Measurements from ENCODE around the gene RUFY1. TPM values are rescaled to one million over a fixed set of nuclear protein-coding genes. Genes with fewer than 3 reads are reported as not detected.

The RUFY1 gene
- total and polyA plus RNA-seq, 10 of the 15 experiments (the other 5 are each of a cell fraction or from before 2014, with no cell fraction given), result 5.7 to 36.3 (median 24.5) TPM

DNA sequence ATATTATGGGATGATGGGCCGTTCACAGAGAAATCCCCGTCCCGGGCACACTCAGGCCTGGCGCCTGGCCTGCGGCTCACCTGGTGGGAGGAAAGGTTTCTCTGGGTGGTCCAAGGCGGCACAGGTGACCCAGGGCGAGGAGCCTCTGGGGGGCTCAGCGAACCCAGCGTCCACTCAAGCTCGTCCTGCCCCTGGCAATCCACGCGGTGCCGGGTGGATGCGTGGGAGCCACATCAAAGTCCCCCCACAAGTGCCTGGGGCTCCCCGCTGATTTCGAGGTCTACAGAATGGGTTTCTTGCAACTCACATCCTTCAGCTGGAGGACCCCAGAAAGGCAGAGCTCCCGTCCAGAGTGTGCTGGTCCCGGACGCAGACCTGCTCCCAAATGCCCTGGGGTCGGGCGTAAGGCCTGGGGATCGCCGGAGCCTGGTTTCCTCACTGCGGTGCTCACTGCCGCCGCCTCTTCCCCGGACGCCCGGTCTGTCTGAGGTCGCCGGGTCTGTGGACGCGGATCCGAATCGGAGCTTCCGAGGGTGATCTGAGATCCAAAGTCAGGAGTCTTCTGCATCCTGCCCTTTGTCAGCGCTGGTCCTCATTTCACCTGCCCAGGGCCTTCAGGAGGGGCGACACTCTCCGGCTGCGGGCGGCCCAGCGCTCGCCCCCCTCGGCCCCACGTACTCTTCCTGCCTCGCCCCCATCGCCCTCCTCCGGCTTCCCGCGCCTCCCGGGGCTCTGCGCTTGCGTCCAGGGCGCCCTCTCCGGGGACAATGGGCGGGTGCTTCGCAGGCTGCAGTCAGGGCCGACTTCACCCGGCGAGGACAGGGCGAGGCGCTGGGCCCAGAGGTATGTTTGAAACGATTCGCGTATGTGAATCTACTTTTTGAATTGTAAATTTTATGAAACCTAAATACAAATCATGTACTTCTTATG, 20.0 kb upstream of the RUFY1 start:
- CTCF ChIA-PET, result no interaction called here
- RAD21 ChIA-PET (ENCODE audit: unreplicated experiment), result no interaction called here
- no peak for TF ChIP-seq POU2F2 (IDR thresholded peaks at IDR 0.05; ENCODE audit: borderline replicate concordance, low read depth, low read length)
- TF ChIP-seq EZH2 (IDR thresholded peaks at IDR 0.05; ENCODE audit: borderline replicate concordance, control insufficient read depth, low read depth, low read length), result no peak
- TF ChIP-seq, protein P1, sequence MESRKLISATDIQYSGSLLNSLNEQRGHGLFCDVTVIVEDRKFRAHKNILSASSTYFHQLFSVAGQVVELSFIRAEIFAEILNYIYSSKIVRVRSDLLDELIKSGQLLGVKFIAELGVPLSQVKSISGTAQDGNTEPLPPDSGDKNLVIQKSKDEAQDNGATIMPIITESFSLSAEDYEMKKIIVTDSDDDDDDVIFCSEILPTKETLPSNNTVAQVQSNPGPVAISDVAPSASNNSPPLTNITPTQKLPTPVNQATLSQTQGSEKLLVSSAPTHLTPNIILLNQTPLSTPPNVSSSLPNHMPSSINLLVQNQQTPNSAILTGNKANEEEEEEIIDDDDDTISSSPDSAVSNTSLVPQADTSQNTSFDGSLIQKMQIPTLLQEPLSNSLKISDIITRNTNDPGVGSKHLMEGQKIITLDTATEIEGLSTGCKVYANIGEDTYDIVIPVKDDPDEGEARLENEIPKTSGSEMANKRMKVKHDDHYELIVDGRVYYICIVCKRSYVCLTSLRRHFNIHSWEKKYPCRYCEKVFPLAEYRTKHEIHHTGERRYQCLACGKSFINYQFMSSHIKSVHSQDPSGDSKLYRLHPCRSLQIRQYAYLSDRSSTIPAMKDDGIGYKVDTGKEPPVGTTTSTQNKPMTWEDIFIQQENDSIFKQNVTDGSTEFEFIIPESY (IDR thresholded peaks at IDR 0.05), result no peak
- no peak for TF ChIP-seq RB1 (IDR thresholded peaks at IDR 0.05; ENCODE audit: borderline replicate concordance)
- TF ChIP-seq HDAC2 (IDR thresholded peaks at IDR 0.05), result no peak
- TF ChIP-seq EGR1 (IDR thresholded peaks at IDR 0.05; ENCODE audit: borderline replicate concordance in 1 of 2, low read depth in 2 of 2, low read length in 2 of 2), result peak in 1 of 2 experiments; percentile 30; a peak in 1 of 3 replicates
- TF ChIP-seq JUNB (IDR thresholded peaks at IDR 0.05), result no peak
- TF ChIP-seq RAD21 (IDR thresholded peaks at IDR 0.05; ENCODE audit: insufficient read depth, low read depth, low read length), result peak; percentile 38; the same call in 1 of the 2 replicates
- TF ChIP-seq, protein P2, sequence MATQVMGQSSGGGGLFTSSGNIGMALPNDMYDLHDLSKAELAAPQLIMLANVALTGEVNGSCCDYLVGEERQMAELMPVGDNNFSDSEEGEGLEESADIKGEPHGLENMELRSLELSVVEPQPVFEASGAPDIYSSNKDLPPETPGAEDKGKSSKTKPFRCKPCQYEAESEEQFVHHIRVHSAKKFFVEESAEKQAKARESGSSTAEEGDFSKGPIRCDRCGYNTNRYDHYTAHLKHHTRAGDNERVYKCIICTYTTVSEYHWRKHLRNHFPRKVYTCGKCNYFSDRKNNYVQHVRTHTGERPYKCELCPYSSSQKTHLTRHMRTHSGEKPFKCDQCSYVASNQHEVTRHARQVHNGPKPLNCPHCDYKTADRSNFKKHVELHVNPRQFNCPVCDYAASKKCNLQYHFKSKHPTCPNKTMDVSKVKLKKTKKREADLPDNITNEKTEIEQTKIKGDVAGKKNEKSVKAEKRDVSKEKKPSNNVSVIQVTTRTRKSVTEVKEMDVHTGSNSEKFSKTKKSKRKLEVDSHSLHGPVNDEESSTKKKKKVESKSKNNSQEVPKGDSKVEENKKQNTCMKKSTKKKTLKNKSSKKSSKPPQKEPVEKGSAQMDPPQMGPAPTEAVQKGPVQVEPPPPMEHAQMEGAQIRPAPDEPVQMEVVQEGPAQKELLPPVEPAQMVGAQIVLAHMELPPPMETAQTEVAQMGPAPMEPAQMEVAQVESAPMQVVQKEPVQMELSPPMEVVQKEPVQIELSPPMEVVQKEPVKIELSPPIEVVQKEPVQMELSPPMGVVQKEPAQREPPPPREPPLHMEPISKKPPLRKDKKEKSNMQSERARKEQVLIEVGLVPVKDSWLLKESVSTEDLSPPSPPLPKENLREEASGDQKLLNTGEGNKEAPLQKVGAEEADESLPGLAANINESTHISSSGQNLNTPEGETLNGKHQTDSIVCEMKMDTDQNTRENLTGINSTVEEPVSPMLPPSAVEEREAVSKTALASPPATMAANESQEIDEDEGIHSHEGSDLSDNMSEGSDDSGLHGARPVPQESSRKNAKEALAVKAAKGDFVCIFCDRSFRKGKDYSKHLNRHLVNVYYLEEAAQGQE (IDR thresholded peaks at IDR 0.05; ENCODE audit: low read depth, low read length), result no peak
- TF ChIP-seq NFYA (IDR thresholded peaks at IDR 0.05; ENCODE audit: borderline replicate concordance, low read depth, low read length), result no peak
- TF ChIP-seq KLF5 (IDR thresholded peaks at IDR 0.05; ENCODE audit: partially characterized antibody), result no peak
- TF ChIP-seq SMC3 (IDR thresholded peaks at IDR 0.05; ENCODE audit: borderline replicate concordance, low read length), result no peak
- TF ChIP-seq POLR2AphosphoS5 (IDR thresholded peaks at IDR 0.05; ENCODE audit: low read length), result no peak
- TF ChIP-seq KDM1A (IDR thresholded peaks at IDR 0.05; ENCODE audit: borderline replicate concordance), result no peak
- TF ChIP-seq YBX1 (IDR thresholded peaks at IDR 0.05), result no peak
- no peak for TF ChIP-seq SREBF2 (IDR thresholded peaks at IDR 0.05; ENCODE audit: low read length)
- no peak for TF ChIP-seq GATAD2B (conservative IDR thresholded peaks at IDR 0.05; ENCODE audit: low read depth)
- no peak for TF ChIP-seq SMAD5 (IDR thresholded peaks at IDR 0.05; ENCODE audit: low read depth)
- no peak for TF ChIP-seq RUNX3 (IDR thresholded peaks at IDR 0.05; ENCODE audit: low read length)
- 0 out of 2 replicates have a peak, but pooled peaks have one; percentile 50 for TF ChIP-seq YY1 (IDR thresholded peaks at IDR 0.05; ENCODE audit: low read depth, low read length)
- peak; percentile 71 for TF ChIP-seq POLR2A (IDR thresholded peaks at IDR 0.05; ENCODE audit: low read depth, low read length)

More for the DNA sequence above, 20.0 kb upstream of the RUFY1 start:
- no peaks in the 10 kb centered on the region for H3K36me3 ChIP-seq (ENCODE audit: control insufficient read depth in 2 of 2, insufficient read depth in 2 of 2, low read length in 1 of 2)
- H4K20me1 ChIP-seq (ENCODE audit: control insufficient read depth, insufficient read depth), result no peaks in the 10 kb centered on the region
- H3K4me1 ChIP-seq (ENCODE audit: control insufficient read depth, insufficient read depth, low read length), result peaks cover 5% of the 10 kb centered on the region; the same call in 1 of the 2 replicates
- FAIRE-seq (no peak), ATAC-seq (peak; percentile 83), DNase-seq (ENCODE audit: low read depth, low spot score) (no peak)
- peak overlapping the region; percentile 51; the same call in 1 of the 2 replicates for H3K4me3 ChIP-seq
- no TSS peak for BruUV-seq (replicated peaks)
- peaks cover 1% of the 10 kb centered on the region; the same call in 1 of the 2 replicates for H3K79me2 ChIP-seq (ENCODE audit: control insufficient read depth, insufficient read depth, low read length)
- H2AFZ ChIP-seq (ENCODE audit: control insufficient read depth, low read depth, low read length), result peak overlapping the region; percentile 81
- H3K9me3 ChIP-seq (replicated peaks; ENCODE audit: control insufficient read depth, insufficient read depth, low read length), result no peaks in the 10 kb centered on the region; the same call in 2 of the 3 replicates
- ChIA-PET SMC1A (ENCODE audit: uncharacterized antibody, unreplicated experiment) (no interaction called here), POLR2A (no interaction called here)
- 0 out of 4 replicates have a peak, but pooled peaks cover 0 to 2% of the 10 kb centered on the region in 2 experiments for H3K27me3 ChIP-seq (replicated peaks in 1 of 2; ENCODE audit: control insufficient read depth in 2 of 2, insufficient read depth in 2 of 2, low read length in 1 of 2)
- peak overlapping the region; percentile 66 for H3K4me2 ChIP-seq (ENCODE audit: control insufficient read depth, insufficient read depth)
- 17% methylated on average over 65 of the region's 65 CpGs for WGBS (ENCODE audit: insufficient coverage, insufficient replicate concordance, low lambda C conversion rate, missing lambda C conversion rate)
- in situ Hi-C loops (cut with MboI), result no loop called here
- intact Hi-C loops (cut with micrococcal nuclease; ENCODE audit: unreplicated experiment), result no loop called here
- H3K9ac ChIP-seq (ENCODE audit: control insufficient read depth, insufficient read depth, low read length), result peak overlapping the region; percentile 41
- H3K27ac ChIP-seq (ENCODE audit: control insufficient read depth, insufficient read depth), result no peak overlapping the region

All from GM12878 (cell line).